ENCODE data around the gene UGT1A7. TPM values are rescaled to one million over a fixed set of nuclear protein-coding genes. Genes with fewer than 3 reads are reported as not detected.
"Not testable (repeated sequence)": the region's sequence is repeated elsewhere in the genome, so short reads cannot be mapped to it uniquely, and the experiment has no call there.

UGT1A7 gene
- total RNA-seq, 1 donor: not detected

- TF ChIP-seq CTCF (IDR thresholded peaks at IDR 0.05; ENCODE audit: insufficient read depth, low read depth, low read length): peak; percentile 98
- no peak overlapping the region for H3K4me3 ChIP-seq (ENCODE audit: low read depth, low read length)
- DNase-seq (ENCODE audit: low read depth): peak; percentile 81
Observed at GRCh38 chr2:233711312-233712008, 29.8 kb downstream of the UGT1A7 start.

- no peak within 1 kb of the TSS for H3K4me3 ChIP-seq (ENCODE audit: low read depth, low read length)
- DNase-seq (ENCODE audit: low read depth): no peak
- no peak for TF ChIP-seq CTCF (IDR thresholded peaks at IDR 0.05; ENCODE audit: insufficient read depth, low read depth, low read length)
Observed at GRCh38 chr2:233712611-233713261, 31.0 kb downstream of the UGT1A7 start, which contains the start of gene UGT1A5. UGT1A5 (plus strand) TSS chr2:233712907; CDS start chr2:233712992, 85 bp downstream.

- no peak overlapping the region for H3K4me3 ChIP-seq (ENCODE audit: low read depth, low read length)
- DNase-seq (ENCODE audit: low read depth): no peak
- TF ChIP-seq CTCF (IDR thresholded peaks at IDR 0.05; ENCODE audit: insufficient read depth, low read depth, low read length): no peak
Observed at GRCh38 chr2:233713262-233713615, 31.5 kb downstream of the UGT1A7 start.

GRCh38 chr2:233714121-233714520 lies 32.4 kb downstream of the UGT1A7 start:
- H3K4me3 ChIP-seq (ENCODE audit: low read depth, low read length): no peak overlapping the region
- DNase-seq (ENCODE audit: low read depth): no peak
- no peak for TF ChIP-seq CTCF (IDR thresholded peaks at IDR 0.05; ENCODE audit: insufficient read depth, low read depth, low read length)

GRCh38 chr2:233718552-233718951 lies 36.9 kb downstream of the UGT1A7 start, which contains the start of gene UGT1A4:
UGT1A4 (plus strand) TSS chr2:233718736; CDS start chr2:233718821, 85 bp downstream.
- DNase-seq (ENCODE audit: low read depth): no peak
- H3K4me3 ChIP-seq (ENCODE audit: low read depth, low read length): no peak within 1 kb of the TSS
- no peak for TF ChIP-seq CTCF (IDR thresholded peaks at IDR 0.05; ENCODE audit: insufficient read depth, low read depth, low read length)

- no peak within 1 kb of the TSS for H3K4me3 ChIP-seq (ENCODE audit: low read depth, low read length)
- no peak for TF ChIP-seq CTCF (IDR thresholded peaks at IDR 0.05; ENCODE audit: insufficient read depth, low read depth, low read length)
- DNase-seq (ENCODE audit: low read depth): no peak
Observed at GRCh38 chr2:233728723-233729301, 47.1 kb downstream of the UGT1A7 start, which contains the start of gene UGT1A3. UGT1A3 (plus strand) TSS chr2:233729042; CDS start chr2:233729127, 85 bp downstream.

- H3K4me3 ChIP-seq (ENCODE audit: low read depth, low read length): not testable (repeated sequence)
Observed at GRCh38 chr2:233736868-233737653, 55.4 kb downstream of the UGT1A7 start.

More at GRCh38 chr2:233736868-233737653, 55.4 kb downstream of the UGT1A7 start:
- not testable (repeated sequence) for DNase-seq (ENCODE audit: low read depth)

Measured in fibroblast of villous mesenchyme (primary cell).